K562 treated with DMSO at 1 percent for 48 hours (cell line): ENCODE data around the gene NNT. TPM values are rescaled to one million over a fixed set of nuclear protein-coding genes. Genes with fewer than 3 reads are reported as not detected.

Source experiments
- total RNA-seq: library from RNA; unstranded; fragments of 300-600 nt; gene quantifications from 2 replicates; pipeline ENCODE4 v1.2.3, GENCODE V29; 2022; ENCODE audit warnings: low replicate concordance; ENCODE audit errors: extremely low read depth

Gene NNT
- not detected in 2 replicates for total RNA-seq

GRCh38 chr5:43602461-43603343 is at the start of gene NNT:
Gene NNT, plus strand, starts transcription at chr5:43603180. Its CDS starts 6,016 bp downstream, at chr5:43609196.

GRCh38 chr5:43556857-43557542 is 46.0 kb upstream of the NNT start, which contains the start of gene PAIP1:
Gene PAIP1, minus strand, starts transcription at chr5:43557077. Its CDS starts 231 bp downstream, at chr5:43556846.

Other genes with a start within 250 kb of the NNT start
- gene CCL28, start 190.8 kb upstream of the NNT start, total RNA-seq = not detected in 2 replicates
- not detected in 2 replicates for gene TMEM267, start 119.3 kb upstream of the NNT start, total RNA-seq
- gene C5orf34, start 88.0 kb upstream of the NNT start, total RNA-seq = not detected in 2 replicates
- gene PAIP1, start 46.1 kb upstream of the NNT start, total RNA-seq = not detected in 2 replicates